Activated T-helper 2 cell treated with anti-CD3 and anti-CD28 coated beads, Interferon-gamma antibody, Interleukin-2, Interleukin-4, amounts not matched to agents 10 μg/mL and 5 μg/mL and 100 μg/mL, durations not matched to agents 14 hours and 24 hours and 36 hours (primary cell): Measurements from ENCODE around the gene IPO4. TPM values are rescaled to one million over a fixed set of nuclear protein-coding genes. Genes with fewer than 3 reads are reported as not detected.
"Not testable (repeated sequence)": the region's sequence is repeated elsewhere in the genome, so short reads cannot be mapped to it uniquely, and the experiment has no call there.

ENCODE experiments used
- DNase-seq: peaks from one replicate; pipeline ENCODE4 v3.0.0; 2021; ENCODE audit warnings: low spot score
- H3K27ac Mint-ChIP-seq: one replicate; pipeline ENCODE4 v1.8.0; 2021; ENCODE audit warnings: mixed read lengths
- H3K27me3 Mint-ChIP-seq: one replicate; pipeline ENCODE4 v1.8.0; 2021; ENCODE audit warnings: low read depth, mixed read lengths
- H3K36me3 Mint-ChIP-seq: one replicate; pipeline ENCODE4 v1.8.0; 2021; ENCODE audit warnings: low read depth, mixed read lengths
- H3K4me1 Mint-ChIP-seq: one replicate; pipeline ENCODE4 v1.8.0; 2021; ENCODE audit warnings: low read depth, mixed read lengths
- H3K4me3 Mint-ChIP-seq: one replicate; pipeline ENCODE4 v1.8.0; 2021; ENCODE audit warnings: low read depth, mild to moderate bottlenecking, moderate library complexity, mixed read lengths
- H3K9me3 Mint-ChIP-seq: one replicate; pipeline ENCODE4 v1.8.0; 2021; ENCODE audit warnings: mixed read lengths
- intact Hi-C: fragments of 100-400 bp; cut with micrococcal nuclease; formaldehyde crosslinking; loops from one replicate; pipeline ENCODE4 v1.15.1; 2023
- total RNA-seq: library from RNA; stranded (reverse); gene quantifications from 2 replicates; pipeline ENCODE4 v1.2.3, GENCODE V29; 2022

Gene IPO4
- total RNA-seq, 1 donor from 2014 or later = 80.4 TPM

- peak within 1 kb of the TSS; percentile 95 for H3K4me3 Mint-ChIP-seq
- H3K36me3 Mint-ChIP-seq = peaks cover 58% of the 10 kb centered on the region
- no peaks in the 10 kb centered on the region for H3K27me3 Mint-ChIP-seq
- intact Hi-C loops = loop anchor here (1.0 to 5.0 kb wide), 5 partner anchors 18 to 98 kb away; partner anchors contain the start of genes EMC9, RABGGTA, TINF2 and TM9SF1
- H3K4me1 Mint-ChIP-seq = peaks cover 25% of the 10 kb centered on the region
- H3K9me3 Mint-ChIP-seq = no peaks in the 10 kb centered on the region
- H3K27ac Mint-ChIP-seq = peak within 1 kb of the TSS; percentile 98
- DNase-seq = peak; percentile 96
Observed at GRCh38 chr14:24212924-24213865, 24.6 kb upstream of the IPO4 start, which contains the start of gene CHMP4A. Gene CHMP4A (minus strand): TSS chr14:24213488. CDS start chr14:24213439, 49 bp downstream.

GRCh38 chr14:24211311-24211710, 22.7 kb upstream of the IPO4 start:
- H3K4me1 Mint-ChIP-seq = peaks cover 30% of the 10 kb centered on the region
- DNase-seq = no peak
- H3K27me3 Mint-ChIP-seq = no peaks in the 10 kb centered on the region
- H3K9me3 Mint-ChIP-seq = no peaks in the 10 kb centered on the region
- peaks cover 71% of the 10 kb centered on the region for H3K36me3 Mint-ChIP-seq
- intact Hi-C loops = loop anchor here (5.0 kb wide), 1 partner anchor 69 kb away; the partner anchor contains the start of gene EMC9
- H3K27ac Mint-ChIP-seq = peak overlapping the region; percentile 36
- H3K4me3 Mint-ChIP-seq = peak overlapping the region; percentile 95

GRCh38 chr14:24207625-24208024, 19.0 kb upstream of the IPO4 start:
- no peak overlapping the region for H3K4me3 Mint-ChIP-seq
- intact Hi-C loops = no loop called here
- no peak for DNase-seq
- H3K9me3 Mint-ChIP-seq = peaks cover 6% of the 10 kb centered on the region
- peaks cover 82% of the 10 kb centered on the region for H3K36me3 Mint-ChIP-seq
- H3K27me3 Mint-ChIP-seq = no peaks in the 10 kb centered on the region
- H3K4me1 Mint-ChIP-seq = peaks cover 17% of the 10 kb centered on the region
- H3K27ac Mint-ChIP-seq = no peak overlapping the region

- no peak for DNase-seq
- Mint-ChIP-seq H3K27ac (peak overlapping the region; percentile 14), H3K4me3 (no peak overlapping the region), H3K36me3 (peaks cover 84% of the 10 kb centered on the region), H3K4me1 (peaks cover 17% of the 10 kb centered on the region), H3K27me3 (no peaks in the 10 kb centered on the region), H3K9me3 (peaks cover 8% of the 10 kb centered on the region)
- intact Hi-C loops = no loop called here
Observed at GRCh38 chr14:24207104-24207551, 18.5 kb upstream of the IPO4 start.

GRCh38 chr14:24206260-24207103, 17.9 kb upstream of the IPO4 start:
- peaks cover 86% of the 10 kb centered on the region for H3K36me3 Mint-ChIP-seq
- H3K27me3 Mint-ChIP-seq = no peaks in the 10 kb centered on the region
- intact Hi-C loops = no loop called here
- peaks cover 13% of the 10 kb centered on the region for H3K4me1 Mint-ChIP-seq
- H3K9me3 Mint-ChIP-seq = peaks cover 10% of the 10 kb centered on the region
- no peak overlapping the region for H3K4me3 Mint-ChIP-seq
- no peak for DNase-seq
- H3K27ac Mint-ChIP-seq = no peak overlapping the region

GRCh38 chr14:24204163-24205146, 15.8 kb upstream of the IPO4 start:
- H3K27ac Mint-ChIP-seq = no peak overlapping the region
- no peaks in the 10 kb centered on the region for H3K27me3 Mint-ChIP-seq
- peaks cover 9% of the 10 kb centered on the region for H3K4me1 Mint-ChIP-seq
- no peak for DNase-seq
- intact Hi-C loops = no loop called here
- H3K9me3 Mint-ChIP-seq = peaks cover 11% of the 10 kb centered on the region
- H3K4me3 Mint-ChIP-seq = no peak overlapping the region
- peaks cover 79% of the 10 kb centered on the region for H3K36me3 Mint-ChIP-seq

GRCh38 chr14:24203249-24203886, 14.8 kb upstream of the IPO4 start:
- Mint-ChIP-seq H3K9me3 (peaks cover 11% of the 10 kb centered on the region), H3K4me1 (peaks cover 15% of the 10 kb centered on the region), H3K36me3 (peaks cover 84% of the 10 kb centered on the region)
- DNase-seq, H3K4me3 Mint-ChIP-seq, intact Hi-C loops, H3K27ac Mint-ChIP-seq, H3K27me3 Mint-ChIP-seq: not testable (repeated sequence)

GRCh38 chr14:24202538-24202937, 13.9 kb upstream of the IPO4 start:
- H3K27me3 Mint-ChIP-seq, H3K27ac Mint-ChIP-seq, H3K4me3 Mint-ChIP-seq, intact Hi-C loops, DNase-seq: not testable (repeated sequence)
- peaks cover 12% of the 10 kb centered on the region for H3K4me1 Mint-ChIP-seq
- H3K36me3 Mint-ChIP-seq = peaks cover 78% of the 10 kb centered on the region
- H3K9me3 Mint-ChIP-seq = peaks cover 11% of the 10 kb centered on the region

- Mint-ChIP-seq H3K4me3 (peak overlapping the region; percentile 56), H3K27ac (peak overlapping the region; percentile 54), H3K27me3 (no peaks in the 10 kb centered on the region), H3K36me3 (peaks cover 52% of the 10 kb centered on the region), H3K9me3 (peaks cover 11% of the 10 kb centered on the region), H3K4me1 (peaks cover 28% of the 10 kb centered on the region)
- intact Hi-C loops = no loop called here
- no peak for DNase-seq
Observed at GRCh38 chr14:24198814-24199524, 10.4 kb upstream of the IPO4 start.

GRCh38 chr14:24197056-24197450, 8.4 kb upstream of the IPO4 start:
- intact Hi-C loops = no loop called here
- H3K27ac Mint-ChIP-seq = peak overlapping the region; percentile 78

More at GRCh38 chr14:24197056-24197450, 8.4 kb upstream of the IPO4 start:
- Mint-ChIP-seq H3K9me3 (peaks cover 3% of the 10 kb centered on the region), H3K27me3 (no peaks in the 10 kb centered on the region), H3K4me3 (peak overlapping the region; percentile 98), H3K4me1 (peaks cover 38% of the 10 kb centered on the region), H3K36me3 (peaks cover 51% of the 10 kb centered on the region)
- DNase-seq = no peak
